ENCODE data around the gene MFAP4.

MFAP4 gene
- long read RNA-seq, transcript MFAP4-203 (5 exons, 1,876 nt), result minor isoform, 10 of 577 reads
- long read RNA-seq, transcript MFAP4-201 (6 exons, 1,873 nt), result major isoform, 472 of 577 reads
- long read RNA-seq, transcript MFAP4-202 (6 exons, 1,932 nt), result minor isoform, 36 of 577 reads
- long read RNA-seq, partial matches to known transcripts, result 8 of 577 reads
- long read RNA-seq, other reads (novel, unspliced or antisense), result 51 of 577 reads

- DNase-seq (ENCODE audit: low read depth in 1 of 2, low spot score in 1 of 2), result peak in 1 of 2 experiments; percentile 49
- Histone ChIP-seq H3K4me3 (replicated peaks; ENCODE audit: insufficient read depth, low read length) (no peak within 1 kb of the TSS), H3K27ac (replicated peaks) (peak within 1 kb of the TSS; percentile 61)
Measured at GRCh38 chr17:19386974-19387920, at the start of gene MFAP4. Gene MFAP4, minus strand, starts transcription at chr17:19387190. Its CDS starts 35 bp downstream, at chr17:19387155.

GRCh38 chr17:19433727-19434340 is 46.8 kb upstream of the MFAP4 start:
- no peak for DNase-seq (ENCODE audit: low read depth in 1 of 2, low spot score in 1 of 2)
- Histone ChIP-seq H3K27me3 (ENCODE audit: insufficient read depth, poor library complexity, severe bottlenecking) (no peaks in the 10 kb centered on the region), H3K4me3 (replicated peaks; ENCODE audit: insufficient read depth, low read length) (no peak overlapping the region), H3K27ac (replicated peaks) (no peak overlapping the region)
- no peak for TF ChIP-seq CTCF (IDR thresholded peaks at IDR 0.05; ENCODE audit: insufficient read depth, low read length)
- TF ChIP-seq GABPA (IDR thresholded peaks at IDR 0.05; ENCODE audit: low read depth), result no peak
- TF ChIP-seq POLR2AphosphoS5 (IDR thresholded peaks at IDR 0.05; ENCODE audit: low read depth), result no peak
- no peak for TF ChIP-seq SPI1 (IDR thresholded peaks at IDR 0.05; ENCODE audit: borderline replicate concordance, low read depth)
- TF ChIP-seq REST (IDR thresholded peaks at IDR 0.05; ENCODE audit: insufficient replicate concordance, low read depth), result no peak

More at GRCh38 chr17:19386974-19387920, at the start of gene MFAP4:
- TF ChIP-seq GABPA (IDR thresholded peaks at IDR 0.05; ENCODE audit: low read depth) (no peak), POLR2AphosphoS5 (IDR thresholded peaks at IDR 0.05; ENCODE audit: low read depth) (0 out of 2 replicates have a peak, but pooled peaks have one; percentile 17), SPI1 (IDR thresholded peaks at IDR 0.05; ENCODE audit: borderline replicate concordance, low read depth) (no peak), REST (IDR thresholded peaks at IDR 0.05; ENCODE audit: insufficient replicate concordance, low read depth) (no peak)
- H3K27me3 ChIP-seq (ENCODE audit: insufficient read depth, poor library complexity, severe bottlenecking), result no peaks in the 10 kb centered on the region

- H3K4me3 ChIP-seq (replicated peaks; ENCODE audit: insufficient read depth, low read length), result no peak overlapping the region
- H3K27ac ChIP-seq (replicated peaks), result no peak overlapping the region
- H3K27me3 ChIP-seq (ENCODE audit: insufficient read depth, poor library complexity, severe bottlenecking), result no peaks in the 10 kb centered on the region
- DNase-seq (ENCODE audit: low read depth in 1 of 2, low spot score in 1 of 2), result no peak
- TF ChIP-seq GABPA (IDR thresholded peaks at IDR 0.05; ENCODE audit: low read depth) (no peak), POLR2AphosphoS5 (IDR thresholded peaks at IDR 0.05; ENCODE audit: low read depth) (no peak), REST (IDR thresholded peaks at IDR 0.05; ENCODE audit: insufficient replicate concordance, low read depth) (no peak), SPI1 (IDR thresholded peaks at IDR 0.05; ENCODE audit: borderline replicate concordance, low read depth) (no peak), CTCF (IDR thresholded peaks at IDR 0.05; ENCODE audit: insufficient read depth, low read length) (no peak)
Measured at GRCh38 chr17:19433255-19433654, 46.3 kb upstream of the MFAP4 start.
